ENCODE measurements around the gene NOL4. TPM values are rescaled to one million over a fixed set of nuclear protein-coding genes. Genes with fewer than 3 reads are reported as not detected.

NOL4 gene
- total RNA-seq, 2 donors from 2014 or later, result 0.93 to 1.1 TPM

DNA sequence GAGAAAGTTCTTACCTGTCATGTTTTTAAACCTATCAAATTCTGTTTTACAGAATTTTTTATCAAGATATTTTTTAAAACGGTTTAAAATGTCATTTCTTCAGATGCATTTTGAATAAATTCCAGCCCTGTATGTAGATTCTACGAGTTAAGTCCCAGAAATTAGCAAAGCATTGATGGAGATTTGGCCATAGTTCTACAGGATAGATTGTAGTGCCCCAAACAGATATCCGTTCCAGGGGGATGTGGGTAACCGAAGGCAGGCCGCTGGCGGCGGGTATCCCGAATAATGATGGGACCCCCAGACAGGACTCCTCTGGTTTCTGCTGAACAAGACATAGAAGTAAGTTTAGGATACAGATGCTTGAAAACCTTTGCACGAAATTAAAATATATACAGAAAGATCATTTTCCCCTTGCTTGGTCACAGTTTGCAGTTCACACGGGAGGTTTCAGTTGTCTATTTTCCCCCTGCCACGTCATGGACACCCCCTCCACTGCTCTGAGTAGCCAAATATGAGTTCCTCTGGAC lies 755 bp downstream of the NOL4 start:
- DNase-seq, result peak; percentile 51
- H3K4me3 ChIP-seq (ENCODE audit: low read length), result peak overlapping the region; percentile 81
- Mint-ChIP-seq H3K9me3 (no peaks in the 10 kb centered on the region), H3K4me3 (peak overlapping the region; percentile 59), H3K27me3 (ENCODE audit: insufficient read depth) (peaks cover 69% of the 10 kb centered on the region), H3K36me3 (ENCODE audit: low read depth) (no peaks in the 10 kb centered on the region), H3K27ac (no peak overlapping the region), H3K4me1 (peaks cover 14% of the 10 kb centered on the region)
- H3K9ac ChIP-seq (ENCODE audit: extremely low read depth, low read length, poor library complexity, severe bottlenecking), result peak overlapping the region; percentile 27
- TF ChIP-seq, protein P1, sequence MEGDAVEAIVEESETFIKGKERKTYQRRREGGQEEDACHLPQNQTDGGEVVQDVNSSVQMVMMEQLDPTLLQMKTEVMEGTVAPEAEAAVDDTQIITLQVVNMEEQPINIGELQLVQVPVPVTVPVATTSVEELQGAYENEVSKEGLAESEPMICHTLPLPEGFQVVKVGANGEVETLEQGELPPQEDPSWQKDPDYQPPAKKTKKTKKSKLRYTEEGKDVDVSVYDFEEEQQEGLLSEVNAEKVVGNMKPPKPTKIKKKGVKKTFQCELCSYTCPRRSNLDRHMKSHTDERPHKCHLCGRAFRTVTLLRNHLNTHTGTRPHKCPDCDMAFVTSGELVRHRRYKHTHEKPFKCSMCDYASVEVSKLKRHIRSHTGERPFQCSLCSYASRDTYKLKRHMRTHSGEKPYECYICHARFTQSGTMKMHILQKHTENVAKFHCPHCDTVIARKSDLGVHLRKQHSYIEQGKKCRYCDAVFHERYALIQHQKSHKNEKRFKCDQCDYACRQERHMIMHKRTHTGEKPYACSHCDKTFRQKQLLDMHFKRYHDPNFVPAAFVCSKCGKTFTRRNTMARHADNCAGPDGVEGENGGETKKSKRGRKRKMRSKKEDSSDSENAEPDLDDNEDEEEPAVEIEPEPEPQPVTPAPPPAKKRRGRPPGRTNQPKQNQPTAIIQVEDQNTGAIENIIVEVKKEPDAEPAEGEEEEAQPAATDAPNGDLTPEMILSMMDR (conservative IDR thresholded peaks at IDR 0.05), result no peak
- H3K9me3 ChIP-seq (ENCODE audit: control insufficient read depth, low read length), result no peaks in the 10 kb centered on the region
- no peaks in the 10 kb centered on the region for H3K36me3 ChIP-seq (ENCODE audit: control insufficient read depth, insufficient read depth, low read length)
- H3K4me1 ChIP-seq (ENCODE audit: control insufficient read depth, insufficient read depth, low read length), result peaks cover 2% of the 10 kb centered on the region
- H3K27ac ChIP-seq (ENCODE audit: low read depth, low read length), result no peak overlapping the region
- H3K27me3 ChIP-seq (ENCODE audit: control insufficient read depth, insufficient read depth, low read length, poor library complexity, severe bottlenecking), result peaks cover 57% of the 10 kb centered on the region
- 3 to 7% methylated on average over 3 to 11 of the region's 11 CpGs for WGBS, 2 experiments (ENCODE audit: insufficient coverage in 1 of 2, insufficient read length in 1 of 2)

DNA sequence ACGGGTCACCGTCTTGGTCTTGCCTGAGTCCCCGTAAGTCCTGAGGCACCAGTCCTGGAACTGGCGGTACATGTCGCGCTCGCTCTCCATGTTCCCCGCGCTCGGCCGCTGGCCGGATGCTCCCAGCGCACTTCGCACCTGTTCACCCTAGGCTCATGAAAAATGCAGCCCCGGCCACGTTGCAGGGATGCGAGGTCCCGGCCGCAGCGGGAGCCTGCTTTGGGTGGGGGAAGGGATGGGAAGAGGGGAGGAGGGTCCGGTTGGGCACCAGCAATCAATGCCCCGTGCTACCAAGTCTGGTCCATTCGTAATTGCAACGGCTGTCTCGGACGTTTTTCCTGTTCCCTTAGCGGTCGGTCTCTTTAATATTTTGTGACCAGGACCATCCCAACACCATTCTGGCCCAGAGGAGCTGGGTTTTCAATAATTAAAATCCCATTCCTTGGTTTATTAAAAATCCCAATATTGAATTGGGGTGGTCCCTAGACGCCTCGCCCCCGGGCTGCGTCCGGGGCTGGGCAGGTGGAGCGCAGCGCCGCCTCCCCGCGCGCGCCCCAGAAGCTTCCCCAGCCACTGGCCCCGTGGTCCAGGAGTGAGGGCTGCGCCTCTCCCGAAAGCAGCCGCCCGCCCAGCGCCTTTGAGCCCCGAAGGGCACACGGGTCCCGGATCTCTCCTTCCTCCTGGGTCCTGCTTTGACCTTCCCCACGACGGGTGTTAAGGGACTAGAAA lies 1.4 kb downstream of the NOL4 start:
- H3K27ac Mint-ChIP-seq, result peak overlapping the region; percentile 74
- H3K9me3 ChIP-seq (ENCODE audit: control insufficient read depth, low read length), result no peaks in the 10 kb centered on the region
- peaks cover 2% of the 10 kb centered on the region for H3K4me1 ChIP-seq (ENCODE audit: control insufficient read depth, insufficient read depth, low read length)
- peak overlapping the region; percentile 81 for H3K4me3 ChIP-seq (ENCODE audit: low read length)
- peaks cover 70% of the 10 kb centered on the region for H3K27me3 Mint-ChIP-seq (ENCODE audit: insufficient read depth)
- no peaks in the 10 kb centered on the region for H3K36me3 ChIP-seq (ENCODE audit: control insufficient read depth, insufficient read depth, low read length)
- H3K27me3 ChIP-seq (ENCODE audit: control insufficient read depth, insufficient read depth, low read length, poor library complexity, severe bottlenecking), result peaks cover 63% of the 10 kb centered on the region
- peak; percentile 85 for DNase-seq
- no peaks in the 10 kb centered on the region for H3K36me3 Mint-ChIP-seq (ENCODE audit: low read depth)
- H3K27ac ChIP-seq (ENCODE audit: low read depth, low read length), result no peak overlapping the region
- H3K9me3 Mint-ChIP-seq, result no peaks in the 10 kb centered on the region
- TF ChIP-seq, protein P1 (conservative IDR thresholded peaks at IDR 0.05), result no peak
- peaks cover 14% of the 10 kb centered on the region for H3K4me1 Mint-ChIP-seq
- H3K4me3 Mint-ChIP-seq, result peak overlapping the region; percentile 66
- no peak overlapping the region for H3K9ac ChIP-seq (ENCODE audit: extremely low read depth, low read length, poor library complexity, severe bottlenecking)
- WGBS, 2 experiments (ENCODE audit: insufficient coverage in 1 of 2, insufficient read length in 1 of 2), result 0% methylated on average over 13 to 51 of the region's 51 CpGs

DNA sequence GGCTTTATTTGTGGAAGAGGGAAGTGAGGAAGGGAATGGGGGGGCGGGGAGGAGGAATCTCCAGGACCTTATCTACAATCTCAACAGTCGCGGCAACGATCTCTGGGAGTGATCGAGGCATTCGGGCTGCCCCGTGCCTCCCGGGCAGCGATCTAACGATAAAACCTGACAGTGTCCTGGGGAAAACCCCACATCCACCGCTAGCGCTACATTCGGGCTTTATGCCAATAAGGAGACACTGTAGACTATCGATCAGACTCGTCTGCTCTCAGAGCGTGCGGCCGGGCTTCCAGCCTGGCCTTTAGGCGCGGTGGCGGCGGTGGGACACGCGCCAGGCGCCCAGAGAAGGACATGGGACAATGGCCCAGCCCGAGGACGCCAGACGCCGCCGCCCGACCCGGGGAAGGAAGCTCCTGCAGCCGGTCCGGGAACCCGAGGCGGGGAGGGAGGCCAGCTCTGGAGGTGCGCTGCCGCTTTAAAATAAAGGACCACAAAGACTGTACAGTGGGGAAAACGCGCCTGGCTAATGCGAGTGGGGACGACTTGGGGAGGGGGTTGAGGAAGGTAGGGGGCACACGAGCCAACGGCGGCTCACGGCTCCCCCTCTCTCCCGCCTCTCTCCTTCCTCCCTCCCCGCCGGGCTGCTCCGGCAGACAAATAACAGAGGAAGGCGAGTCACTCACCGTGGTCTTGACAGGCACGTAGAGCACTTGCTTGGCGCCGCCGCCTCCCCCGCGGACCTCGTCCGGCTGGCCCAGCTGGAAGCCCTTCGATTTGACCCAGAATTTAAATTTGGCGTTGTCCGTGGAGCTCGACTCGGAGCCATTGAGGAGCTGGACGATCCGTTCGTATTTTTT lies 2.2 kb downstream of the NOL4 start:
- peaks cover 75% of the 10 kb centered on the region for H3K27me3 Mint-ChIP-seq (ENCODE audit: insufficient read depth)
- Histone ChIP-seq H3K27me3 (ENCODE audit: control insufficient read depth, insufficient read depth, low read length, poor library complexity, severe bottlenecking) (peaks cover 68% of the 10 kb centered on the region), H3K4me1 (ENCODE audit: control insufficient read depth, insufficient read depth, low read length) (peaks cover 2% of the 10 kb centered on the region), H3K36me3 (ENCODE audit: control insufficient read depth, insufficient read depth, low read length) (no peaks in the 10 kb centered on the region), H3K4me3 (ENCODE audit: low read length) (peak overlapping the region; percentile 81), H3K9me3 (ENCODE audit: control insufficient read depth, low read length) (no peaks in the 10 kb centered on the region), H3K27ac (ENCODE audit: low read depth, low read length) (no peak overlapping the region), H3K9ac (ENCODE audit: extremely low read depth, low read length, poor library complexity, severe bottlenecking) (peak overlapping the region; percentile 12)
- H3K27ac Mint-ChIP-seq, result peak overlapping the region; percentile 74
- peak overlapping the region; percentile 66 for H3K4me3 Mint-ChIP-seq
- peaks cover 14% of the 10 kb centered on the region for H3K4me1 Mint-ChIP-seq
- peak; percentile 87 for DNase-seq
- WGBS, 2 experiments (ENCODE audit: insufficient coverage in 1 of 2, insufficient read length in 1 of 2), result 0% methylated on average over 15 to 67 of the region's 68 CpGs
- H3K9me3 Mint-ChIP-seq, result no peaks in the 10 kb centered on the region
- TF ChIP-seq, protein P1 (conservative IDR thresholded peaks at IDR 0.05), result no peak
- no peaks in the 10 kb centered on the region for H3K36me3 Mint-ChIP-seq (ENCODE audit: low read depth)

All from endodermal cell (in vitro differentiated cells).